22Rv1 (cell line): ENCODE results near the gene AS3MT.
"Not testable (repeated sequence)": the region's sequence is repeated elsewhere in the genome, so short reads cannot be mapped to it uniquely, and the experiment has no call there.

Source experiments
- CTCF ChIP-seq: fragments of 450-650 bp; IDR thresholded peaks from 2 replicates; pipeline ENCODE4 v1.5.1; 2017; ENCODE audit warnings: mild to moderate bottlenecking
- ZFX ChIP-seq: fragments of 450-650 bp; IDR thresholded peaks from 2 replicates; pipeline ENCODE4 v1.6.1; 2017; ENCODE audit warnings: antibody characterized with exemption, borderline replicate concordance

- not testable (repeated sequence) for TF ChIP-seq CTCF, ZFX
Observed at GRCh38 chr10:102820008-102820407, 49.3 kb upstream of the AS3MT start.
